HG03097 (cell line): Measurements from ENCODE around the gene HS3ST4.
"Not testable (repeated sequence)": the region's sequence is repeated elsewhere in the genome, so short reads cannot be mapped to it uniquely, and the experiment has no call there.

Experiments used
- ATAC-seq: cut with Tn5 transposase; IDR thresholded peaks from one replicate; pipeline ENCODE4 v1.9.1; 2021; ENCODE audit not compliant: unreplicated experiment, low FRiP score

HS3ST4 gene

DNA sequence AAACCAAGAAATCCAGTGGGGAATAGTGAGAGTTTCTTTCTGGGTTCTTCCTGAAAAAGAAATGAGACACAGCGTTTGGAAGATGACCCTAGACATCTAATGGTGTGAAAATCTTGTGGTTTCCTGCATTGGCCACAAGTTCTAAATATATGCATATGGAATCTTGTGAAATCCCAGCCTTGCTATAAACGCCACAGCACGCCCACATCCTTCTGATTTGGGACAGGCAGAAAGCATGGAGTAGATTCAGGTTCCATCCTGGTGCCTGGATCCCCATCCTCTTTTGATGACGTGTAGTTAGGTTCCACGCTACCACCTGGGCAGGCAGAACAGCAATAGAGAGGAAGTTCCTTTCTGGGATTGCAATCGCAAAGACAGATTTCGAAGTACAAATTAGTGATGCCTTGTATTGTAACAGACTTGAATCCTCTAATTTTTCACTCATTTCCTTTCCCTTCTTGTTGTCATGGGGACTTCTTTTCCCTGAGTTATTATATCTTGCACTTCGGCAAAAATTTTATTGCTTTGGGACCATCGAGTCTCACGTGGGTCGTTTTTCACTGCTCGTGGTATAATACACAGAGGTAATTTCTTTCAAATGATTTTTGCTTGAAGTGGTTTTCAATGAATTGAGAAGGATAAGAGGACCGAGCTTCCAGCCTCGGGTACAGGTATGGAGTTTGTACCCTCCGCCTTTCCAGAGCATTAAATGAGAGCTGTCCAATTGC, 37.6 kb downstream of the HS3ST4 start:
- no peak for ATAC-seq

- ATAC-seq, result no peak
Observed at GRCh38 chr16:25730396-25730795, 38.6 kb downstream of the HS3ST4 start.

DNA sequence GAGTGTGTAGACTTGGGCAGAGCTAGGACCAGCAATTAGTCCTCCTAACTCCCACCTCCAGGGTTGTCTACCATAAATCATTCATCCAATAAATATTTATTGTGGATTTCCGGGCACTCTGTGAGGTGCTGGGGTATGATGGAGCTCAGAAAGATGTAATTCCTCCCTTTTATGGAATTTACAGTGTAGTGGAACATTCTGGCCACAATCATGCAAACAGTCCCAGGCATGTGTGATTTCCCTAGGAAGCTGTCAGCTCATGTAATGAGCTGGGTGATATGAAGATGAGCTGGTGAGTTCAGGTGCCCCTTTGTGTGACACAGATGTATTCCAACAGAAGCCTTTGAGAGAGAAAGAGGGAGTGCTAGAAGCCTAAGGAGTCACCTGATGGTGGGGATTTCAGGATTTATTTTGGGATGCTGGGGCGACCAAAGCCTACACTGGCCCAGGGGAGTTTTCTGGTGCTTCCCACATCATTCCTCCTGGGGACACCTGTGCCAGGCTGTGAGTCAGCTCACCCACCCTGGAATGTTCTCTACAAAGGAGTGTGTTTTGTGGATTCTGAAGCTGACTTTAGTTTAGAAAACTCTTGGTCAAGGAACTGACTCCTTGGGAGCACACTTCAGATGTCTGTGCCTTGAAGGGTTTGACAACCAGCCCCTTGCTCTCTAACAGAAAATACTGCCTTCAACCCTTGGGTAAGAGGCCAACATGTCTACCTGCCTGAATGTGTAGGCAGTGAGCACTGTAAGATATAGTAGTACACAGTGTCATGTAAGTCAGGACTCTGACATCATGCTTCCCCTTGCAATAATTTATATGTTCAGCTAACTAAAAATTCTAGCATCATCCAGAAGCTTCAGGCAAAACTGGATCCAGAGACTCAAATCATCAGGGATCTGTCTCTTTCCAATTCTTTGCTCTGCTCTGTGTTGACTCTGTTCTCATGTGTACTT, 42.9 kb downstream of the HS3ST4 start:
- no peak for ATAC-seq

DNA sequence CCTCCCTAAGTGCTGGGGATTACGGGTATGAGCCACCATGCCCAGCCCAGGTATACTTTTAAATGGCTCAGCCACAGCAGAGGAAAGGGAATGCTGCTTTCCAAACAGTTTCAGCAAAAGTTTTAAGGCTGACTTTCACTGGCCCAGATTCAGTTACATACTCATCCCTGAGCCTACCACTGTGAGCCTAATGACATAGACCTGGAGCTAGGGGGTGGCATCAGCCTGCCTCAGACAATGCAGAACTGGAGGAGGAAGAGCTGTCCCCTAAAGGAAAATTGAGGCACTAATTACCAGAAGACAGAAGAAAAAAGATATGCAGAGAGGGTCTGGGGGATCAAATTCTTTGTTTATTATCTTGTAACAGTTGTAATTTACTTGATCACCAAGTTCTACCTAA, 43.9 kb downstream of the HS3ST4 start:
- no peak for ATAC-seq

DNA sequence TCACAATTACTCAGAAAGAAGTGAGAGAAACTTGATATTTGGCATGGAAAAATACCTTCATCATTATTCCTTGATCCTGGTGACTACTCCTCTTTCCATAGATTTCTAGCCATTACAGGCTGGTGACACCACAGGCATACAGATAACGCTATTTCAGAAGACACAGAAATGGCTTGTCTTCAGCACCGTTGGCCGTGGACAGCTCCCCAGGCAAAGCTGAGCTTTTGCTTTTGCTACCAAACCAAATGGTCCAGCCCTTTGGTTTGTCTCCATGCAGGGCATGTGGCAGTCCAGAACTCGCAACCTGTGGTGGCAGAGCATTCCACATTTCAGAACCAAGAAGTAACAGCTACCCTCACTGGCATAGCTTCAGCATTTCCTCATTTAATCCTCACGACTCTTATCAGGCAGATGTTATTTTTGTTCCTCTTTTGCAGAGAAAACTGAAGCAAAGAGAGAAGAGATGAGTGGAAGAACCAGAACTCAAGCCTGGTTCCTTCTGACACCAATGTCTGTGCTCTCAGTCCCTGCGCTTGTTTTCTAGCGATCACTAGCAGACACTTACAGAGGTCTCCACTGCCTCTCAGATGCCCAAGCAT, 55.5 kb downstream of the HS3ST4 start:
- ATAC-seq, result no peak

GRCh38 chr16:25748092-25748654, 56.4 kb downstream of the HS3ST4 start:
- ATAC-seq, result no peak

DNA sequence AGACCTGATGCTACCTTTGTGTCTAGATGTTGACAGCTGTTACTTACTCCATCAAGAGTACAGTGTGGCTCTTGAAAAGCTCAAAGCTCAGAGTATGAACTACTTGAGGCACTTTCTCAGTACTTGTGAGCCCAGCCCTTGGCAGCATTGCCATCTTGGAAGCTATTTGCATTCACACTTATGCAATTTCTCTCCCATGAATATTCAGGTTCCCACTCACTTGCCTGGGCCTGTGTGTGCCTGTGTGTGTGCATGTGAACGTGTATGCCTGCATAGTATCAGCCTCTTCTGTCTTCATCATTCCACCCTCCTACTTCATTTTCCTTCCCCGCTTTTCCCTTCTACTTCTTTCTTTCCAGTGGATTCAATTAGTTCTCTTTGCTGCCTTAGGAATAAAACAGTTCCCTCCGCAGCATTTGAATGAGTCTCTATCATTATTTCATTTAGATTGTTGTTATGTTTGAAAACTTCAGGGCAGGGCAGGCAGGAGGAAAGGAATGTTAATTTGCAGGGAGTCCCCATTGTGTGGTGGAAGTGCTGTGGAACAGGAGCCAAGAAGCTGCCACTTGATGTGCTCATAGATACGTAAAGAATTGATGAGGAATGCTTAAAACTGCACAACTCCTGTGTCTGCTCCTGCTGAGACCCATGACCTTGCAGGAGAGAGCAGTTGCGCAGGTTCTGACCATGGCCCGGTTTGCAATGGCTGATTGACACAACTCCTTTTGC, 58.9 kb downstream of the HS3ST4 start:
- no peak for ATAC-seq

GRCh38 chr16:25751230-25751835, 59.6 kb downstream of the HS3ST4 start:
- no peak for ATAC-seq

GRCh38 chr16:25764466-25764865, 72.7 kb downstream of the HS3ST4 start:
- no peak for ATAC-seq

- no peak for ATAC-seq
Observed at GRCh38 chr16:25771216-25771615, 79.5 kb downstream of the HS3ST4 start.

GRCh38 chr16:25771812-25772568, 80.2 kb downstream of the HS3ST4 start:
- no peak for ATAC-seq

GRCh38 chr16:25776214-25776613, 84.5 kb downstream of the HS3ST4 start:
- ATAC-seq, result not testable (repeated sequence)

- no peak for ATAC-seq
Observed at GRCh38 chr16:25783226-25783625, 91.5 kb downstream of the HS3ST4 start.

DNA sequence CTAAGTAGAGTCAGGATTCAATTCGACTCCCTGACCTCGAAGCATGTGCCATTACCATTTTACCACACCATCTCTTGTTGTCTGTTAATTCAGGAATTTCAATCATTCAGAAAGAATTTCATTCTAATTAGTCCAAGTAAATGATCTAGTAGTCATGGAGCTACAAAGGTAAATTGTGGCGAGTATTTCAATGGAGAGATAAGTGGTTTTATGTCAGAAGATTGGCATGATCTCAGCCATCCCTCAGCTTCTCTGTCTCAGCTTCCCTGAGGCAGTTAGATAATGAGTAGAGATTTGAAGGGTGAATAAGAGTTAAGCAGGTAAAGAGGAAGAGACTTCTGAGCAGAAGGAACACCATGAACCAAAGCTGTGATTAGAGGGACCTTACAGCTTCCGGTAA, 93.6 kb downstream of the HS3ST4 start:
- ATAC-seq, result no peak

- ATAC-seq, result no peak
Observed at GRCh38 chr16:25786748-25787147, 95.0 kb downstream of the HS3ST4 start.

DNA sequence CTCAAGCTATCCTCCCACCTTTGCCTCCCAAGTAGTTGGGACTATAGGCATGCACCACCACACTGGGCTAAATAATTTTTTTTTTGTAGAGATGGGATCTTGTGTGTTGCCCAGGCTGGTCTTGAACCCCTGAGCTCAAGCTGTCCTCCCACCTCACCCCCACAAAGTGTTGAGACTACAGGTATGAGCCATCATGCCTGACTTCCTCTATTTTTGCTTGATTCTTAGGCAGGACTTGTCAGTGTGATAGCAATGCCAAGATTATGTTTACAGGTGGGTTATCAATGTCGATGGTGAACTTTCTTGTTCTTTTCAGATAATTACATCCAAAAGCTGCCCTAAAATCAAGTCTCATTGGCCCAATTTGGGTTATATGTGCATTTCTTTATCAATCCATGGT, 96.9 kb downstream of the HS3ST4 start:
- no peak for ATAC-seq

DNA sequence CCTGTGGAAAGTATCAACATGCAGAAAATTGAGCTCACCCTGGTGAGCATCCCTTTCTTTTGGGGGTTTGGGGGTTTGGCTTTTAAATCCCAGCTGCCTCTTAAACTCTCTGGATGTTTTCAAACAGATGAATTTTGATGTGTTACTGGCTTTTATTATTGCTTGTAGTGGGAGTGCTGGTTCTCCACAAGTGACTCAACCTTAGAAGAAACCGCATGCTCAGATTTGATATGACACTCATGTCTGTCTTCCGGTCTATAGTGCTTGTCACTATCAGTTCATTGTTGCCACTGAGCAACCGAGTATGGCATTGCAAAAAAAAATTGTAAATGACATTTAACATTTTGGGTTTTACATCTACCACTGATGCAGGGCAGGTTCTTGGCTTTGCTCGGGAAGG, 104.5 kb downstream of the HS3ST4 start:
- no peak for ATAC-seq

DNA sequence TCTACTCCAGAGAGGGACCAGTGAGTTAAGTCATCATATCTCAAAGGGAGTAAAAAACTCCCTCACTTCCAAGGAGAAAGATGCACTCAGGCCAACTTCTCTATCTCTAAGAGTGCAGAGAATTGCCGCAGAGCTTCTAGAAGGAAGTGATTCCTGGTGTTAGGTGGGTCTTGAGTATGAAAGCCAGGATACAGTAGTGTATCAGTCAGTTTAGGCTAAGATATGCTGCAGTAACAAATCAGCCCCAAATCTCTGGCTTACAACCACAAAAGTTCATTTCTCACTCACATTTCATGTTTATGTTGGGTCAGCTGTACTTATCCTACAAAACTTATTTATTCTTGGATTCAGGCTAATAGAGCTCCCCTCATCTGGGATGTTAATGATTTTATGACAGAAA, 106.3 kb downstream of the HS3ST4 start:
- no peak for ATAC-seq

- no peak for ATAC-seq
Observed at GRCh38 chr16:25799816-25800215, 108.1 kb downstream of the HS3ST4 start.
